HEK293 (cell line): ENCODE data around the gene NRIP1.

ENCODE experiments used
- CTCF ChIA-PET: fragments of 350-600 bp; formaldehyde crosslinking; extraction: SDS; loops from one replicate; lab custom pipeline; 2021; ENCODE audit warnings: antibody characterized with exemption; lab: Yijun Ruan, JAX
- POLR2A ChIA-PET: fragments of 300-600 bp; formaldehyde crosslinking; extraction: SDS; loops from one replicate; lab custom pipeline; 2020; ENCODE audit warnings: antibody characterized with exemption, inconsistent platforms; lab: Yijun Ruan, JAX
- H3K27ac ChIP-seq: fragments of 200-500 bp; sonication (Bioruptor generic); 2 replicates; pipeline ENCODE4 v1.5.1; 2014; ENCODE audit warnings: low read depth, low read length, control low read depth, inconsistent platforms; ENCODE audit errors: extremely low read depth
- H3K36me3 ChIP-seq, 2 experiments: fragments of 200-500 bp in 1 of 2; sonication (Bioruptor generic) in 1 of 2; 1 replicate in 1 of 2; 2 replicates in 1 of 2; pipeline ENCODE4 v1.5.1; 2014 to 2017; ENCODE audit warnings: inconsistent platforms in 2 of 2, low read length in 2 of 2; ENCODE audit not compliant: control insufficient read depth in 2 of 2, insufficient read depth in 1 of 2
- H3K4me1 ChIP-seq: fragments of 200-500 bp; sonication (Bioruptor generic); 2 replicates; pipeline ENCODE4 v1.5.1; 2014; ENCODE audit warnings: mild to moderate bottlenecking, low read length, inconsistent platforms; ENCODE audit not compliant: control insufficient read depth, insufficient read depth
- H3K4me3 ChIP-seq: 2 replicates; pipeline ENCODE4 v1.5.1; 2011; ENCODE audit warnings: low read depth, mild to moderate bottlenecking, control low read depth, low read length, moderate library complexity
- H3K9me3 ChIP-seq: fragments of 200-500 bp; sonication (Bioruptor generic); 2 replicates; pipeline ENCODE4 v1.5.1; 2014; ENCODE audit warnings: low read depth, low read length, inconsistent platforms; ENCODE audit not compliant: control insufficient read depth, insufficient read depth
- ELK4 ChIP-seq: IDR thresholded peaks from 2 replicates; pipeline ENCODE4 v1.6.1; 2011; ENCODE audit warnings: mild to moderate bottlenecking, low read depth, low read length, borderline replicate concordance
- IKZF3 ChIP-seq: fragments of 450-650 bp; IDR thresholded peaks from 2 replicates; pipeline ENCODE4 v1.5.0; 2018; ENCODE audit warnings: missing biosample characterization, mild to moderate bottlenecking, missing genetic modification characterization, moderate library complexity
- KLF1 ChIP-seq: fragments of 450-650 bp; formaldehyde crosslinking; IDR thresholded peaks from 2 replicates; pipeline ENCODE4 v1.5.1; 2016; ENCODE audit warnings: missing biosample characterization, missing genetic modification characterization
- MEIS1 ChIP-seq: sonication (generic); formaldehyde crosslinking; IDR thresholded peaks from 2 replicates; pipeline ENCODE4 v1.8.1; 2022; ENCODE audit warnings: missing genetic modification reagents, mild to moderate bottlenecking, borderline replicate concordance
- PRDM1 ChIP-seq: fragments of 450-650 bp; formaldehyde crosslinking; IDR thresholded peaks from 2 replicates; pipeline ENCODE4; 2016; ENCODE audit warnings: missing biosample characterization, missing genetic modification characterization
- PRDM2 ChIP-seq: fragments of 450-650 bp; formaldehyde crosslinking; IDR thresholded peaks from 2 replicates; pipeline ENCODE4 v1.5.1; 2016; ENCODE audit warnings: missing biosample characterization, missing genetic modification characterization, borderline replicate concordance
- SALL2 ChIP-seq: fragments of 450-650 bp; formaldehyde crosslinking; IDR thresholded peaks from 2 replicates; pipeline ENCODE4 v1.5.0; 2017; ENCODE audit warnings: missing biosample characterization, mild to moderate bottlenecking, missing genetic modification characterization, borderline replicate concordance
- SCRT1 ChIP-seq: fragments of 450-650 bp; formaldehyde crosslinking; IDR thresholded peaks from 2 replicates; pipeline ENCODE4 v1.5.1; 2016; ENCODE audit warnings: missing biosample characterization, missing genetic modification characterization, borderline replicate concordance
- ZBTB48 ChIP-seq: fragments of 450-650 bp; formaldehyde crosslinking; IDR thresholded peaks from 2 replicates; pipeline ENCODE4 v1.5.1; 2016; ENCODE audit warnings: missing biosample characterization, missing genetic modification characterization
- ZNF112 ChIP-seq: fragments of 450-650 bp; formaldehyde crosslinking; IDR thresholded peaks from 2 replicates; pipeline ENCODE4 v1.5.0; 2017; ENCODE audit warnings: missing biosample characterization, missing genetic modification characterization
- ZNF169 ChIP-seq: fragments of 450-650 bp; formaldehyde crosslinking; IDR thresholded peaks from 2 replicates; pipeline ENCODE4 v1.5.1; 2016; ENCODE audit warnings: missing biosample characterization, missing genetic modification characterization
- ZNF174 ChIP-seq: fragments of 450-650 bp; formaldehyde crosslinking; IDR thresholded peaks from 2 replicates; pipeline ENCODE4 v1.5.0; 2017; ENCODE audit warnings: missing biosample characterization, mild to moderate bottlenecking, missing genetic modification characterization
- ZNF184 ChIP-seq: fragments of 450-650 bp; IDR thresholded peaks from 2 replicates; pipeline ENCODE4 v1.5.1; 2018; ENCODE audit warnings: missing biosample characterization, mild to moderate bottlenecking, missing genetic modification characterization
- ZNF202 ChIP-seq: fragments of 450-650 bp; formaldehyde crosslinking; IDR thresholded peaks from 2 replicates; pipeline ENCODE4 v1.5.1; 2016; ENCODE audit warnings: missing biosample characterization, missing genetic modification characterization, borderline replicate concordance
- ZNF223 ChIP-seq: fragments of 450-650 bp; formaldehyde crosslinking; IDR thresholded peaks from 2 replicates; pipeline ENCODE4 v1.5.1; 2016; ENCODE audit warnings: missing biosample characterization, missing genetic modification characterization
- ZNF239 ChIP-seq: fragments of 450-650 bp; formaldehyde crosslinking; IDR thresholded peaks from 2 replicates; pipeline ENCODE4 v1.5.1; 2016; ENCODE audit warnings: missing biosample characterization, missing genetic modification characterization
- ZNF426 ChIP-seq: fragments of 450-650 bp; formaldehyde crosslinking; IDR thresholded peaks from 2 replicates; pipeline ENCODE4 v1.5.1; 2017; ENCODE audit warnings: missing biosample characterization, missing genetic modification characterization, mild to moderate bottlenecking, inconsistent platforms, moderate library complexity
- ZNF48 ChIP-seq: fragments of 450-650 bp; formaldehyde crosslinking; IDR thresholded peaks from 2 replicates; pipeline ENCODE4 v1.5.1; 2016; ENCODE audit warnings: missing biosample characterization, missing genetic modification characterization
- ZNF488 ChIP-seq: fragments of 450-650 bp; formaldehyde crosslinking; IDR thresholded peaks from 2 replicates; pipeline ENCODE4 v1.5.1; 2016; ENCODE audit warnings: missing biosample characterization, missing genetic modification characterization
- ZNF501 ChIP-seq: fragments of 450-650 bp; formaldehyde crosslinking; IDR thresholded peaks from 2 replicates; pipeline ENCODE4 v1.5.1; 2016; ENCODE audit warnings: missing biosample characterization, missing genetic modification characterization
- ZNF544 ChIP-seq: fragments of 450-650 bp; formaldehyde crosslinking; IDR thresholded peaks from 2 replicates; pipeline ENCODE4 v1.5.0; 2017; ENCODE audit warnings: missing biosample characterization, missing genetic modification characterization
- ZNF610 ChIP-seq: fragments of 450-650 bp; formaldehyde crosslinking; IDR thresholded peaks from 2 replicates; pipeline ENCODE4 v1.5.1; 2016; ENCODE audit warnings: missing biosample characterization, missing genetic modification characterization, borderline replicate concordance
- ZNF623 ChIP-seq: fragments of 450-650 bp; formaldehyde crosslinking; IDR thresholded peaks from 2 replicates; pipeline ENCODE4 v1.5.1; 2016; ENCODE audit warnings: missing biosample characterization, missing genetic modification characterization

The NRIP1 gene

GRCh38 chr21:14991957-14992356 lies 72.8 kb downstream of the NRIP1 start:
- H3K9me3 ChIP-seq, result no peaks in the 10 kb centered on the region
- no peaks in the 10 kb centered on the region for H3K4me1 ChIP-seq
- H3K4me3 ChIP-seq, result no peak overlapping the region
- TF ChIP-seq ZNF488 (tag by site-specific recombination) (no peak), ZNF48 (tag by site-specific recombination) (no peak), ZNF544 (tag by site-specific recombination) (no peak), PRDM1 (tag by site-specific recombination) (no peak), KLF1 (tag by site-specific recombination) (no peak), ZNF239 (tag by site-specific recombination) (no peak), ZNF610 (tag by site-specific recombination) (no peak), SALL2 (no peak), ZNF426 (no peak)
- TF ChIP-seq, all 188 proteins: peak for 0
- ChIA-PET POLR2A (no interaction called here), CTCF (no interaction called here)
- Histone ChIP-seq H3K36me3 (peaks cover 0 to 5% of the 10 kb centered on the region in 2 experiments; a peak in 1 of 3 replicates), H3K27ac (no peak overlapping the region)

- CTCF ChIA-PET, result interaction anchor here (0.6 kb wide), 1 partner anchor 96 kb away, joined by 6 read pairs; no protein-coding TSS in a partner anchor
- TF ChIP-seq ZNF223 (tag by site-specific recombination) (no peak), ZNF48 (tag by site-specific recombination) (no peak), ZNF112 (no peak), ZNF169 (no peak), ELK4 (no peak), ZNF544 (tag by site-specific recombination) (no peak), ZBTB48 (tag by site-specific recombination) (no peak), SCRT1 (tag by site-specific recombination) (no peak), ZNF623 (tag by site-specific recombination) (no peak), ZNF501 (tag by site-specific recombination) (no peak), MEIS1 (CRISPR knock-in tag) (no peak), ZNF174 (no peak), IKZF3 (tag by site-specific recombination) (no peak)
- TF ChIP-seq, all 188 proteins: peak for 0
- POLR2A ChIA-PET, result no interaction called here
- Histone ChIP-seq H3K4me1 (no peaks in the 10 kb centered on the region), H3K4me3 (no peak overlapping the region), H3K9me3 (no peaks in the 10 kb centered on the region), H3K36me3 (peaks cover 0 to 5% of the 10 kb centered on the region in 2 experiments; a peak in 1 of 3 replicates), H3K27ac (no peak overlapping the region)
Measured at GRCh38 chr21:14989359-14989758, 75.4 kb downstream of the NRIP1 start.

- no peaks in the 10 kb centered on the region for H3K4me1 ChIP-seq
- no peaks in the 10 kb centered on the region for H3K9me3 ChIP-seq
- ChIA-PET POLR2A (no interaction called here), CTCF (interaction anchor here (0.9 kb wide), 1 partner anchor 494 kb away, joined by 4 read pairs; no protein-coding TSS in a partner anchor)
- H3K4me3 ChIP-seq, result no peak overlapping the region
- H3K27ac ChIP-seq, result no peak overlapping the region
- H3K36me3 ChIP-seq, result peaks cover 0 to 5% of the 10 kb centered on the region in 2 experiments; a peak in 1 of 3 replicates
- TF ChIP-seq ZNF202 (tag by site-specific recombination) (no peak), ZNF184 (tag by site-specific recombination) (no peak), PRDM2 (tag by site-specific recombination) (no peak)
Measured at GRCh38 chr21:14988760-14989159, 76.0 kb downstream of the NRIP1 start.
